IMR-90 (cell line): ENCODE data around the gene ZNF785.

Experiments used
- CTCF ChIP-seq: conservative IDR thresholded peaks from 2 replicates; pipeline ENCODE4 v1.5.1; 2012; ENCODE audit warnings: mild to moderate bottlenecking, low read depth, low read length, improper control_type of control experiment
- FOS ChIP-seq: fragments of 150-350 bp; IDR thresholded peaks from 2 replicates; pipeline ENCODE4 v1.6.1; 2016; ENCODE audit warnings: low read depth, low read length
- MAFK ChIP-seq: IDR thresholded peaks from 2 replicates; pipeline ENCODE4 v1.6.1; 2012; ENCODE audit warnings: low read depth, low read length, improper control_type of control experiment
- MXI1 ChIP-seq: IDR thresholded peaks from 2 replicates; pipeline ENCODE4 v1.6.1; 2012; ENCODE audit warnings: low read depth, mild to moderate bottlenecking, low read length, moderate library complexity, borderline replicate concordance
- POLR2A ChIP-seq: IDR thresholded peaks from 2 replicates; pipeline ENCODE4 v1.6.1; 2012; ENCODE audit warnings: mild to moderate bottlenecking, low read depth, low read length
- RCOR1 ChIP-seq: IDR thresholded peaks from 2 replicates; pipeline ENCODE4 v1.6.1; 2012; ENCODE audit warnings: mild to moderate bottlenecking, low read length, improper control_type of control experiment; ENCODE audit not compliant: insufficient replicate concordance

GRCh38 chr16:30601966-30602365 lies 16.5 kb upstream of the ZNF785 start:
- no peak for TF ChIP-seq CTCF
- no peak for TF ChIP-seq FOS
- no peak for TF ChIP-seq MAFK
- TF ChIP-seq RCOR1 = no peak
- TF ChIP-seq POLR2A = no peak
- TF ChIP-seq MXI1 = no peak
